ENCODE results near the gene CDH18.

Gene CDH18

GRCh38 chr5:19927919-19928318 lies 60.1 kb downstream of the CDH18 start:
- DNase-seq = no peak

- no peak for DNase-seq
Observed at GRCh38 chr5:19927170-19927569, 60.8 kb downstream of the CDH18 start.

- no peak for DNase-seq
Observed at GRCh38 chr5:19923742-19924141, 64.3 kb downstream of the CDH18 start.

- no peak for DNase-seq
Observed at GRCh38 chr5:19920761-19921160, 67.2 kb downstream of the CDH18 start.

GRCh38 chr5:19918780-19919179 lies 69.2 kb downstream of the CDH18 start:
- no peak for DNase-seq

GRCh38 chr5:19917588-19918122 lies 70.3 kb downstream of the CDH18 start:
- no peak for DNase-seq

- DNase-seq = no peak
Observed at GRCh38 chr5:19910136-19910535, 77.9 kb downstream of the CDH18 start.

- DNase-seq = no peak
Observed at GRCh38 chr5:19904766-19905165, 83.2 kb downstream of the CDH18 start.

GRCh38 chr5:19903611-19904010 lies 84.4 kb downstream of the CDH18 start:
- DNase-seq = no peak

- no peak for DNase-seq
Observed at GRCh38 chr5:19902316-19902934, 85.6 kb downstream of the CDH18 start.

GRCh38 chr5:19900269-19900668 lies 87.7 kb downstream of the CDH18 start:
- DNase-seq = no peak

GRCh38 chr5:19891658-19892057 lies 96.3 kb downstream of the CDH18 start:
- DNase-seq = no peak

- DNase-seq = no peak
Observed at GRCh38 chr5:19886123-19886917, 101.7 kb downstream of the CDH18 start.

GRCh38 chr5:19885040-19885824 lies 102.8 kb downstream of the CDH18 start:
- no peak for DNase-seq

GRCh38 chr5:19880859-19881436 lies 107.1 kb downstream of the CDH18 start:
- no peak for DNase-seq

GRCh38 chr5:19880458-19880857 lies 107.5 kb downstream of the CDH18 start:
- DNase-seq = no peak

- no peak for DNase-seq
Observed at GRCh38 chr5:19874811-19875210, 113.2 kb downstream of the CDH18 start.

GRCh38 chr5:19866090-19866450 lies 121.9 kb downstream of the CDH18 start:
- DNase-seq = no peak

- no peak for DNase-seq
Observed at GRCh38 chr5:19865336-19866089, 122.5 kb downstream of the CDH18 start.

GRCh38 chr5:19862711-19863110 lies 125.3 kb downstream of the CDH18 start:
- DNase-seq = no peak

GRCh38 chr5:19859020-19859419 lies 129.0 kb downstream of the CDH18 start:
- no peak for DNase-seq

GRCh38 chr5:19855931-19856330 lies 132.1 kb downstream of the CDH18 start:
- DNase-seq = no peak

- DNase-seq = no peak
Observed at GRCh38 chr5:19855453-19855852, 132.5 kb downstream of the CDH18 start.

Data from NCI-H1436 treated with DMSO at 0.1 percent for 48 hours (cell line).